ENCODE results near the gene CAPN2.

GRCh38 chr1:223703668-223704013 lies 8.7 kb upstream of the CAPN2 start:
- TF ChIP-seq CTCF (conservative IDR thresholded peaks at IDR 0.05; ENCODE audit: low read depth in 2 of 2) (no peak), EZH2 (IDR thresholded peaks at IDR 0.05; ENCODE audit: low read depth, unreplicated experiment) (no peak), REST (IDR thresholded peaks at IDR 0.05; ENCODE audit: unreplicated experiment) (no peak), EZH2phosphoT487 (IDR thresholded peaks at IDR 0.05; ENCODE audit: unreplicated experiment) (no peak), JUNB (IDR thresholded peaks at IDR 0.05; ENCODE audit: unreplicated experiment) (no peak), POLR2AphosphoS5 (IDR thresholded peaks at IDR 0.05; ENCODE audit: low read depth) (no peak), ZNF114 (CRISPR knock-in tag; IDR thresholded peaks at IDR 0.05) (no peak), ETS1 (IDR thresholded peaks at IDR 0.05) (no peak), CREB1 (CRISPR knock-in tag; IDR thresholded peaks at IDR 0.05; ENCODE audit: low read depth) (no peak), STAT1 (IDR thresholded peaks at IDR 0.05; ENCODE audit: unreplicated experiment) (no peak)
